Neural progenitor cell (in vitro differentiated cells): Measurements from ENCODE around the gene CLSTN3. TPM values are rescaled to one million over a fixed set of nuclear protein-coding genes. Genes with fewer than 3 reads are reported as not detected.

Source experiments
- DNase-seq: peaks from one replicate; pipeline ENCODE4 v3.0.0-alpha.2; 2016; ENCODE audit warnings: low spot score
- H2AFZ ChIP-seq: fragments of 200-600 bp; sonication (generic); replicated peaks from 2 replicates; pipeline ENCODE4 v1.6.1; 2016; ENCODE audit warnings: antibody characterized with exemption
- H3F3A ChIP-seq: fragments of 200-600 bp; sonication (generic); 2 replicates; pipeline ENCODE4 v1.6.1; 2016; ENCODE audit warnings: antibody characterized with exemption, low read depth
- H3K27ac ChIP-seq: fragments of 200-600 bp; sonication (generic); 2 replicates; pipeline ENCODE4 v1.5.1; 2016; ENCODE audit warnings: mild to moderate bottlenecking
- H3K27me3 ChIP-seq: fragments of 200-600 bp; sonication (generic); 2 replicates; pipeline ENCODE4 v1.6.1; 2016; ENCODE audit warnings: mild to moderate bottlenecking, moderate library complexity
- H3K36me3 ChIP-seq: fragments of 200-600 bp; sonication (generic); 2 replicates; pipeline ENCODE4 v1.5.1; 2016
- H3K4me1 ChIP-seq: fragments of 200-600 bp; sonication (generic); 2 replicates; pipeline ENCODE4 v1.6.1; 2016; ENCODE audit warnings: mixed run types
- H3K4me2 ChIP-seq: fragments of 200-600 bp; sonication (generic); 2 replicates; pipeline ENCODE4 v1.6.1; 2016
- H3K4me3 ChIP-seq: fragments of 200-600 bp; sonication (generic); 2 replicates; pipeline ENCODE4 v1.5.1; 2016
- H3K79me2 ChIP-seq: fragments of 200-600 bp; sonication (generic); 2 replicates; pipeline ENCODE4 v1.6.1; 2016; ENCODE audit warnings: low read depth
- H3K9ac ChIP-seq: fragments of 200-600 bp; sonication (generic); 2 replicates; pipeline ENCODE4 v1.6.1; 2016
- H3K9me3 ChIP-seq: fragments of 200-600 bp; sonication (generic); 2 replicates; pipeline ENCODE4 v1.5.1; 2016; ENCODE audit warnings: low read depth
- H4K20me1 ChIP-seq: fragments of 200-600 bp; sonication (generic); 2 replicates; pipeline ENCODE4 v1.6.1; 2016; ENCODE audit warnings: low read depth
- H3K27ac Mint-ChIP-seq: 3 replicates; pipeline ENCODE4 v1.8.0; 2021; ENCODE audit warnings: mixed read lengths
- H3K27me3 Mint-ChIP-seq: 2 replicates; pipeline ENCODE4 v1.8.0; 2022; ENCODE audit warnings: low read depth, mild to moderate bottlenecking, inconsistent platforms, moderate library complexity, mixed read lengths; ENCODE audit not compliant: insufficient read depth
- H3K36me3 Mint-ChIP-seq: 3 replicates; pipeline ENCODE4 v1.8.0; 2021; ENCODE audit warnings: mixed read lengths
- H3K4me1 Mint-ChIP-seq: 3 replicates; pipeline ENCODE4 v1.8.0; 2021; ENCODE audit warnings: mixed read lengths
- H3K4me3 Mint-ChIP-seq: 3 replicates; pipeline ENCODE4 v1.8.0; 2021; ENCODE audit warnings: mild to moderate bottlenecking, moderate library complexity, mixed read lengths
- H3K9me3 Mint-ChIP-seq: 3 replicates; pipeline ENCODE4 v1.8.0; 2020; ENCODE audit warnings: mixed read lengths
- CTCF ChIP-seq: fragments of 200-600 bp; sonication (generic); IDR thresholded peaks from 2 replicates; pipeline ENCODE4 v1.5.1; 2017; ENCODE audit warnings: antibody characterized with exemption, mild to moderate bottlenecking
- EZH2 ChIP-seq: fragments of 200-600 bp; sonication (generic); IDR thresholded peaks from 2 replicates; pipeline ENCODE4 v1.6.1; 2017; ENCODE audit warnings: antibody characterized with exemption, mild to moderate bottlenecking, moderate library complexity
- EZH2phosphoT487 ChIP-seq: fragments of 200-600 bp; sonication (generic); IDR thresholded peaks from 2 replicates; pipeline ENCODE4 v1.6.1; 2017; ENCODE audit warnings: antibody characterized with exemption
- total RNA-seq: library from RNA; depleted of rRNA; stranded (reverse); fragments of >200 nt; gene quantifications from 2 replicates; pipeline ENCODE4 v1.2.3, GENCODE V29; 2015; ENCODE audit warnings: low replicate concordance

The CLSTN3 gene
- total RNA-seq, 1 donor from 2014 or later, result 24.0 TPM

GRCh38 chr12:7134396-7135166, 4.4 kb downstream of the CLSTN3 start:
- no peak for TF ChIP-seq CTCF
- TF ChIP-seq EZH2, result no peak
- no peak for TF ChIP-seq EZH2phosphoT487
- no peaks in the 10 kb centered on the region for H3K36me3 ChIP-seq
- H3K27me3 ChIP-seq, result peaks cover 8% of the 10 kb centered on the region
- H3K27ac Mint-ChIP-seq, result no peak overlapping the region
- H3K9me3 Mint-ChIP-seq, result no peaks in the 10 kb centered on the region
- H3K79me2 ChIP-seq, result no peaks in the 10 kb centered on the region
- DNase-seq, result no peak
- peaks cover 6% of the 10 kb centered on the region for H3K4me1 ChIP-seq
- no peak overlapping the region for H2AFZ ChIP-seq
- no peak overlapping the region for H3K4me3 Mint-ChIP-seq
- H3K9ac ChIP-seq, result no peak overlapping the region
- peaks cover 5% of the 10 kb centered on the region for H3F3A ChIP-seq
- H3K4me3 ChIP-seq, result no peak overlapping the region
- no peak overlapping the region for H3K27ac ChIP-seq
- no peaks in the 10 kb centered on the region for H3K9me3 ChIP-seq
- H3K36me3 Mint-ChIP-seq, result peaks cover 34% of the 10 kb centered on the region
- peaks cover 13% of the 10 kb centered on the region for H3K27me3 Mint-ChIP-seq
- H3K4me1 Mint-ChIP-seq, result peaks cover 23% of the 10 kb centered on the region
- H4K20me1 ChIP-seq, result no peaks in the 10 kb centered on the region
- no peak overlapping the region for H3K4me2 ChIP-seq

DNA sequence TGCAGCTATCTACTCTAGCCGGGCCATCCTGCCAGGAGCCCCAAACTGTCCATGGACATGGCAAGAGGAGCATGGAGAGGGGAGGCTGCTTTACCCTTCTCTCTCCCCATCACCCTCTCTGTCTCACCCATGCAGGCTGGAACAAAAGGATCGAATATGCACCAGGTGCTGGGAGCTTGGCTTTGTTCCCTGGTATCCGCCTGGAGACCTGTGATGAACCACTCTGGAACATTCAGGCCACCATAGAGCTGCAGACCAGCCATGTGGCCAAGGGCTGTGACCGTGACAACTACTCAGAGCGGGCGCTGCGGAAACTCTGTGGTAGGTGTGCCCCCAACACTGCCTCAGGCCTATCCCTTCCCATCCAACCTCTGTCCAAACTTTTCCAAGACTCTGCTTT, 5.9 kb downstream of the CLSTN3 start:
- peaks cover 7% of the 10 kb centered on the region for H3K27me3 Mint-ChIP-seq
- H3K36me3 Mint-ChIP-seq, result peaks cover 39% of the 10 kb centered on the region
- Histone ChIP-seq H3K27ac (no peak overlapping the region), H3K4me2 (no peak overlapping the region), H3K79me2 (no peaks in the 10 kb centered on the region), H3K36me3 (no peaks in the 10 kb centered on the region), H3K4me3 (no peak overlapping the region), H2AFZ (no peak overlapping the region), H3K9me3 (no peaks in the 10 kb centered on the region), H4K20me1 (no peaks in the 10 kb centered on the region), H3K27me3 (peaks cover 6% of the 10 kb centered on the region), H3K4me1 (peaks cover 4% of the 10 kb centered on the region), H3K9ac (no peak overlapping the region), H3F3A (peaks cover 5% of the 10 kb centered on the region)
- H3K27ac Mint-ChIP-seq, result no peak overlapping the region
- DNase-seq, result no peak
- H3K4me3 Mint-ChIP-seq, result no peak overlapping the region
- no peaks in the 10 kb centered on the region for H3K9me3 Mint-ChIP-seq
- peaks cover 22% of the 10 kb centered on the region for H3K4me1 Mint-ChIP-seq
- no peak for TF ChIP-seq CTCF
- TF ChIP-seq EZH2phosphoT487, result no peak
- TF ChIP-seq EZH2, result no peak

- Histone ChIP-seq H3K36me3 (no peaks in the 10 kb centered on the region), H3K4me2 (no peak overlapping the region), H3K9me3 (no peaks in the 10 kb centered on the region), H3K27ac (no peak overlapping the region), H2AFZ (no peak overlapping the region), H3K4me3 (no peak overlapping the region), H4K20me1 (no peaks in the 10 kb centered on the region), H3F3A (peaks cover 1% of the 10 kb centered on the region), H3K4me1 (peaks cover 2% of the 10 kb centered on the region), H3K27me3 (peaks cover 3% of the 10 kb centered on the region), H3K9ac (no peak overlapping the region), H3K79me2 (no peaks in the 10 kb centered on the region)
- peaks cover 42% of the 10 kb centered on the region for H3K36me3 Mint-ChIP-seq
- TF ChIP-seq EZH2phosphoT487 (no peak), EZH2 (no peak), CTCF (no peak)
- no peak overlapping the region for H3K27ac Mint-ChIP-seq
- DNase-seq, result no peak
- H3K4me1 Mint-ChIP-seq, result peaks cover 17% of the 10 kb centered on the region
- H3K4me3 Mint-ChIP-seq, result no peak overlapping the region
- H3K27me3 Mint-ChIP-seq, result peaks cover 7% of the 10 kb centered on the region
- H3K9me3 Mint-ChIP-seq, result no peaks in the 10 kb centered on the region
These were observed 6.5 kb downstream of the CLSTN3 start for GRCh38 chr12:7136676-7137075.
